ENCODE results near the gene ONECUT2. TPM values are rescaled to one million over a fixed set of nuclear protein-coding genes. Genes with fewer than 3 reads are reported as not detected.

The ONECUT2 gene
- total RNA-seq, 1 donor = under 0.01 TPM

- TF ChIP-seq CTCF (IDR thresholded peaks at IDR 0.05; ENCODE audit: insufficient read depth, low read depth, low read length) = no peak
- no peak overlapping the region for H3K4me3 ChIP-seq (ENCODE audit: low read depth, low read length)
- DNase-seq (ENCODE audit: low read depth) = no peak
These were observed 103.4 kb downstream of the ONECUT2 start for GRCh38 chr18:57538614-57539013.

GRCh38 chr18:57539702-57540101 is 104.5 kb downstream of the ONECUT2 start:
- no peak for TF ChIP-seq CTCF (IDR thresholded peaks at IDR 0.05; ENCODE audit: insufficient read depth, low read depth, low read length)
- no peak for DNase-seq (ENCODE audit: low read depth)
- H3K4me3 ChIP-seq (ENCODE audit: low read depth, low read length) = no peak overlapping the region

Other genes starting within 250 kb of the ONECUT2 start
- not detected in 2 replicates for gene ST8SIA3, start 82.8 kb upstream of the ONECUT2 start, total RNA-seq
- 27.1 and 31.1 TPM in 2 replicates for gene FECH, start 151.3 kb downstream of the ONECUT2 start, total RNA-seq
- gene NARS1, start 186.5 kb downstream of the ONECUT2 start, total RNA-seq = 170 and 194 TPM in 2 replicates

Measured in fibroblast of villous mesenchyme (primary cell).